Brain microvascular endothelial cell (primary cell): Measurements from ENCODE around the gene TULP4.

Experiments used
- DNase-seq: peaks from one replicate; pipeline ENCODE4 v3.0.0-alpha.2; 2020
- H3K27ac ChIP-seq: fragments of 250-450 bp; sonication (Bioruptor Pico); 2 replicates; pipeline ENCODE4 v1.5.1; 2020; ENCODE audit warnings: mild to moderate bottlenecking, moderate library complexity
- H3K27me3 ChIP-seq: fragments of 250-450 bp; sonication (Bioruptor Pico); replicated peaks from 2 replicates; pipeline ENCODE4 v1.5.1; 2020; ENCODE audit warnings: mild to moderate bottlenecking
- H3K36me3 ChIP-seq: fragments of 250-450 bp; sonication (Bioruptor Pico); replicated peaks from 2 replicates; pipeline ENCODE4 v1.5.1; 2020; ENCODE audit warnings: mild to moderate bottlenecking
- H3K4me3 ChIP-seq: 2 replicates; pipeline ENCODE4 v1.5.1; 2011; ENCODE audit warnings: low read depth, mild to moderate bottlenecking, control low read depth, low read length, moderate library complexity
- in situ Hi-C: cut with HindIII; loops from 2 replicates; pipeline ENCODE4 v1.10.0; 2017; ENCODE audit warnings: low sequenced_read_pairs, low pct_ligation_motif_present
- TF ChIP-seq, protein P1 (sequence below): IDR thresholded peaks from 2 replicates; pipeline ENCODE4 v1.5.1; 2011; ENCODE audit warnings: low read depth, mild to moderate bottlenecking, moderate library complexity, low read length, control low read depth, inconsistent platforms; ENCODE audit errors: missing control alignments

TULP4 gene

DNA sequence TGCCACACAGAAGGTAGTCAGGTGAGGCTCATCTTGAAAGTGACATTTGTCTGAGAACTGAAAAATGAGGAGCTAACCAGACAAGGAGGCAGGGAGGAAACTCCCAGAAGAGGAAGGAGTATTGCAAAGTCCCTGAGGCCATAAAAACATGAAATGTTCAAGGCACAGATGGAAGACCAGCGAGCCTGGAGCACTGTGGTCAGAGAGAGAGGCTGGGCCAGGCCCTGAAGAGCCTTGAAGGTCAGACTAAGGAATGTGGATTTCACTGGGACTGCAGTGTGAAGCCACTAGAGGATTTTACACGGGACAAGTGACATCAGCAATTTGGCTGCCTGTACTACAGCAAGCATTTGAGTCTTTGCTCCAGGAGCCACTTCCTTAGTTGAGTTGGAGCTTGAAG, 226.5 kb downstream of the TULP4 start:
- in situ Hi-C loops: no loop called here
- H3K36me3 ChIP-seq: no peaks in the 10 kb centered on the region
- DNase-seq: no peak
- no peak overlapping the region for H3K27ac ChIP-seq
- H3K4me3 ChIP-seq: no peak overlapping the region
- TF ChIP-seq, protein P1, sequence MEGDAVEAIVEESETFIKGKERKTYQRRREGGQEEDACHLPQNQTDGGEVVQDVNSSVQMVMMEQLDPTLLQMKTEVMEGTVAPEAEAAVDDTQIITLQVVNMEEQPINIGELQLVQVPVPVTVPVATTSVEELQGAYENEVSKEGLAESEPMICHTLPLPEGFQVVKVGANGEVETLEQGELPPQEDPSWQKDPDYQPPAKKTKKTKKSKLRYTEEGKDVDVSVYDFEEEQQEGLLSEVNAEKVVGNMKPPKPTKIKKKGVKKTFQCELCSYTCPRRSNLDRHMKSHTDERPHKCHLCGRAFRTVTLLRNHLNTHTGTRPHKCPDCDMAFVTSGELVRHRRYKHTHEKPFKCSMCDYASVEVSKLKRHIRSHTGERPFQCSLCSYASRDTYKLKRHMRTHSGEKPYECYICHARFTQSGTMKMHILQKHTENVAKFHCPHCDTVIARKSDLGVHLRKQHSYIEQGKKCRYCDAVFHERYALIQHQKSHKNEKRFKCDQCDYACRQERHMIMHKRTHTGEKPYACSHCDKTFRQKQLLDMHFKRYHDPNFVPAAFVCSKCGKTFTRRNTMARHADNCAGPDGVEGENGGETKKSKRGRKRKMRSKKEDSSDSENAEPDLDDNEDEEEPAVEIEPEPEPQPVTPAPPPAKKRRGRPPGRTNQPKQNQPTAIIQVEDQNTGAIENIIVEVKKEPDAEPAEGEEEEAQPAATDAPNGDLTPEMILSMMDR: no peak
- H3K27me3 ChIP-seq: peaks cover 17% of the 10 kb centered on the region

DNA sequence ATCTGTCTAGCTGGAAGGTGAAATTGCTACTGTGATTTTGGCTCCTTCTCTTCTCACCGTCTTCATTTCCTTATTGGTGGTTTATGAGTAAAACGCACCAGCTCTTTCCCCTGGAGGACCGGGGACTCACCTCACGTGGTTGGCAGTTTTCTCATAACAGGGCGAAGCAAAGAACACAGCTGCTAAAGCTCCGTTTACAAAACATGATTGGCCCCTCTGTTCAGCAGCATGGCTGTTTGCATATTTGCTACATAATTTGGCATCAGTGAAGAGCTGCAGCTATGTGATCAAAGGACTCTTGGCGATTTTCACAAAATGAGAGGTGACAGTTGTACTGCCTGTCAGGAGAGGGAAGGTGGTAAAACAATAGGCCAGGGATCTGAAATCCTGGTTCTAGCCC, 227.1 kb downstream of the TULP4 start:
- no peak for DNase-seq
- peaks cover 17% of the 10 kb centered on the region for H3K27me3 ChIP-seq
- H3K36me3 ChIP-seq: no peaks in the 10 kb centered on the region
- TF ChIP-seq, protein P1: no peak
- in situ Hi-C loops: no loop called here
- H3K27ac ChIP-seq: no peak overlapping the region
- H3K4me3 ChIP-seq: no peak overlapping the region

DNA sequence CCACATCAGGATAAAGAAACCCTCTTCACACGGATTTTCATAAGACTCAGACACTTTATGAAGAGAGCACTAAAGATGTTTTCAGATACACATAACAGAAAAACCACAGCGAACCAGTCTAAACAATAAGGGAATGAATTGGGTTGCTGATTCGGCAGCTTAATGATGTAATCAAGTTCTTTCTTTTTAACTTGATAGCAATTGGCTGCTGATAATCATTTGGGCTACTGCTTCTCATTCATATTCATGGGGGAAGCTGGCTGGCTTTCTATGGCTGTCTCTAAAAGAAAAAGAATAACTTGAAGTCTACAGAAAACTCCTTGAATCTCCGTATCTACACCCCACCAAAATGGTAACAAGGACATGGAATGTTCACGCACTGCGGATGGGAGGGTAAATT, 227.6 kb downstream of the TULP4 start:
- DNase-seq: no peak
- no peaks in the 10 kb centered on the region for H3K36me3 ChIP-seq
- no peak overlapping the region for H3K27ac ChIP-seq
- peaks cover 17% of the 10 kb centered on the region for H3K27me3 ChIP-seq
- in situ Hi-C loops: no loop called here
- TF ChIP-seq, protein P1: no peak
- no peak overlapping the region for H3K4me3 ChIP-seq

DNA sequence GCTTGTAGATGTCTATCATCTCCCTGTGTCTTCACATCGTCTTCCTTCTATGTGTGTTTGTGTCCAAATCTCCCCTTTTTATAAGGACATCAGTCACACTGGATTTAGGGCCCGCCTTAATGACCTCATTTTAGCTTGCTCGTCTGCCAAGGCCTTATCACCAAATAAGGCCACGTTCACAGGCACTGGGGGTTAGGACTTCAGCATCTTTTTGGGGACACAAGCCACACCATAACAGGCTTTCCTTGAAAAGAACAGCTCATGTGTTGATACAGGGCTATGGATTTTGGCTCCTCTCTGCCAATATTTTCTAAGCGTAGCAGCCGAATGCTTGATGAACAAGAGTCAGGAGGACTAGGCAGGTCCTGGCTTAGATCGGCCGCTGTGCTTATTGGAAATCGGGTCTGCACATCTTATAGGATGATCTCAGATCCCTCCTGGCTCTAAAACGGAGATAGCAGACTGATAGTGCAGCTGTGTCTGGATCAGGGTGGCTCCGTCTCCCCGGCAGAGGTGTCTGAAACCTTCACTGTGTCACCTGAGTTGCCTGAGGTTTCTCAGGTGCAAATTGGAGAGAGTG, 231.4 kb downstream of the TULP4 start:
- Histone ChIP-seq H3K36me3 (no peaks in the 10 kb centered on the region), H3K27me3 (peaks cover 4% of the 10 kb centered on the region), H3K27ac (no peak overlapping the region), H3K4me3 (no peak overlapping the region)
- TF ChIP-seq, protein P1: no peak
- in situ Hi-C loops: no loop called here
- DNase-seq: no peak

DNA sequence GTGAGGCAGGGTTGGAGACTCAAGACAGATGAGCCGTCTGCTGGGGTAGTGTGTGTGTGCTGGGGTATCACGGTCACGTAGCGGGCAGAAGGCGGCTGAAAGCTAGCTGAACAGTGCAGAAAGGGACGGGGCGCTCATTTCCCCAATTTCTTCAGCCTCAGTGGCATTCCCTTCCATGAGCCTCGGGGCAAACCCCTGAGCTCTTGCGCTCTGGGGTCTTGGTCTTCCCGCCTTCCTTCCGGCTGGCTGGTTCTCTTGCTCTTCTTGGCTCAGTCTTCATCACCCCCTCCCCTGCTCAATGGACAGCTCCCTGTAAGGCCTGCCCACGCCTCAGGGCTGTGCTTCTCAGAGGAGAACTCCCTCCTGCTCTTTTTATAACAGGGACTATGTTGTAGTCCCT, 232.2 kb downstream of the TULP4 start:
- TF ChIP-seq, protein P1: no peak
- in situ Hi-C loops: no loop called here
- H3K27ac ChIP-seq: no peak overlapping the region
- DNase-seq: no peak
- peaks cover 4% of the 10 kb centered on the region for H3K27me3 ChIP-seq
- H3K36me3 ChIP-seq: no peaks in the 10 kb centered on the region
- H3K4me3 ChIP-seq: no peak overlapping the region
